Fibroblast of lung (primary cell): ENCODE data around the gene BRD2. TPM values are rescaled to one million over a fixed set of nuclear protein-coding genes. Genes with fewer than 3 reads are reported as not detected.

Experiments
- DNase-seq, 2 donors: peaks; one replicate each; pipeline versions ENCODE4 v3.0.0 to v3.0.0-alpha.2; 2010; ENCODE audit warnings: low read depth in 2 of 2
- H2AFZ ChIP-seq: 2 replicates; pipeline ENCODE4 v1.5.1; 2012; ENCODE audit warnings: low read length, control low read depth, inconsistent platforms
- H3K27ac ChIP-seq: 2 replicates; pipeline ENCODE4 v1.5.1; 2011; ENCODE audit warnings: low read length, control low read depth; ENCODE audit not compliant: insufficient read depth
- H3K27me3 ChIP-seq: 2 replicates; pipeline ENCODE4 v1.5.1; 2011; ENCODE audit warnings: mild to moderate bottlenecking, low read length; ENCODE audit not compliant: control insufficient read depth, insufficient read depth
- H3K36me3 ChIP-seq: 2 replicates; pipeline ENCODE4 v1.5.1; 2011; ENCODE audit warnings: low read length; ENCODE audit not compliant: control insufficient read depth, insufficient read depth
- H3K4me1 ChIP-seq: 2 replicates; pipeline ENCODE4 v1.5.1; 2011; ENCODE audit warnings: low read length; ENCODE audit not compliant: control insufficient read depth, insufficient read depth; ENCODE audit errors: extremely low read depth
- H3K4me2 ChIP-seq: 2 replicates; pipeline ENCODE4 v1.5.1; 2011; ENCODE audit warnings: low read length, control low read depth; ENCODE audit not compliant: insufficient read depth; ENCODE audit errors: extremely low read depth
- H3K4me3 ChIP-seq, 4 experiments: fragments of 200-600 bp in 1 of 4; sonication (generic) in 1 of 4; replicated peaks in 1 of 4; 2 replicates each; pipeline ENCODE4 v1.5.1; 2011 to 2016; ENCODE audit warnings: low read length in 4 of 4, low read depth in 3 of 4, mild to moderate bottlenecking in 3 of 4, control low read depth in 2 of 4, inconsistent platforms in 1 of 4, mixed read lengths in 1 of 4; ENCODE audit not compliant: insufficient read depth in 1 of 4; ENCODE audit errors: control extremely low read depth in 1 of 4
- H3K79me2 ChIP-seq: 2 replicates; pipeline ENCODE4 v1.5.1; 2012; ENCODE audit warnings: mild to moderate bottlenecking, low read length, inconsistent platforms; ENCODE audit not compliant: control insufficient read depth, insufficient read depth
- H3K9ac ChIP-seq: 2 replicates; pipeline ENCODE4 v1.5.1; 2011; ENCODE audit warnings: mild to moderate bottlenecking, low read length, control low read depth; ENCODE audit not compliant: insufficient read depth
- H3K9me3 ChIP-seq: 2 replicates; pipeline ENCODE4 v1.5.1; 2012; ENCODE audit warnings: low read depth, low read length; ENCODE audit not compliant: control insufficient read depth, insufficient read depth
- H4K20me1 ChIP-seq: 2 replicates; pipeline ENCODE4 v1.5.1; 2011; ENCODE audit warnings: low read length; ENCODE audit not compliant: control insufficient read depth, insufficient read depth; ENCODE audit errors: extremely low read depth
- CTCF ChIP-seq, 2 donors: IDR thresholded peaks in 1 of 2; conservative IDR thresholded peaks in 1 of 2; 1 replicate in 1 of 2; 2 replicates in 1 of 2; pipeline ENCODE4 v1.5.1; 2011 to 2012; ENCODE audit warnings: low read length in 2 of 2, control low read depth in 1 of 2, inconsistent platforms in 1 of 2, low read depth in 1 of 2, mild to moderate bottlenecking in 1 of 2
- EZH2 ChIP-seq: IDR thresholded peaks from 2 replicates; pipeline ENCODE4 v1.5.1; 2012; ENCODE audit warnings: low read length, control low read depth, mild to moderate bottlenecking; ENCODE audit errors: missing control alignments
- polyA plus RNA-seq, 2 donors: library from polyadenylated mRNA; depleted of rRNA in 1 of 2; stranded (reverse) in 1 of 2; unstranded in 1 of 2; fragments of >200 nt; gene quantifications; 2 replicates each; pipeline ENCODE4 v1.2.1, GENCODE V29; 2011 to 2012; ENCODE audit warnings: missing spikeins in 1 of 2
- total RNA-seq: library from RNA; depleted of rRNA; stranded (reverse); fragments of >200 nt; gene quantifications from 2 replicates; pipeline ENCODE4 v1.2.1, GENCODE V29; 2014

Gene BRD2
- total and polyA plus RNA-seq, 2 donors (not counting 1 experiment from before 2014, with no cell fraction given) = 75.6 to 126 TPM

- no peaks in the 10 kb centered on the region for H3K36me3 ChIP-seq
- H3K27me3 ChIP-seq = no peaks in the 10 kb centered on the region
- H3K79me2 ChIP-seq = no peaks in the 10 kb centered on the region
- H3K4me3 ChIP-seq = no peak overlapping the region
- DNase-seq = no peak
- no peaks in the 10 kb centered on the region for H3K4me1 ChIP-seq
- no peaks in the 10 kb centered on the region for H4K20me1 ChIP-seq
- no peak overlapping the region for H3K4me2 ChIP-seq
- H2AFZ ChIP-seq = no peak overlapping the region
- no peak for TF ChIP-seq EZH2
- no peak for TF ChIP-seq CTCF (conservative IDR thresholded peaks at IDR 0.05 in 1 of 2, IDR thresholded peaks at IDR 0.05 in 1 of 2; ENCODE audit: low read depth in 1 of 2, low read length in 2 of 2)
- H3K9me3 ChIP-seq = no peaks in the 10 kb centered on the region
- H3K9ac ChIP-seq = no peak overlapping the region
- no peak overlapping the region for H3K27ac ChIP-seq
These were observed 12.2 kb upstream of the BRD2 start for GRCh38 chr6:32956176-32956575.

GRCh38 chr6:32960563-32960962 is 7.8 kb upstream of the BRD2 start:
- Histone ChIP-seq H4K20me1 (no peaks in the 10 kb centered on the region), H3K36me3 (no peaks in the 10 kb centered on the region), H3K4me1 (no peaks in the 10 kb centered on the region), H3K27ac (no peak overlapping the region), H3K4me3 (no peak overlapping the region), H3K27me3 (no peaks in the 10 kb centered on the region), H3K4me2 (no peak overlapping the region), H3K9me3 (no peaks in the 10 kb centered on the region), H3K79me2 (no peaks in the 10 kb centered on the region), H3K9ac (no peak overlapping the region), H2AFZ (no peak overlapping the region)
- DNase-seq = no peak
- TF ChIP-seq CTCF (conservative IDR thresholded peaks at IDR 0.05 in 1 of 2, IDR thresholded peaks at IDR 0.05 in 1 of 2; ENCODE audit: low read depth in 1 of 2, low read length in 2 of 2) (no peak), EZH2 (no peak)

- Histone ChIP-seq H3K79me2 (peaks cover 2% of the 10 kb centered on the region), H3K27ac (no peak overlapping the region), H3K27me3 (no peaks in the 10 kb centered on the region), H3K4me1 (peaks cover 13% of the 10 kb centered on the region), H3K4me2 (peak overlapping the region; percentile 3), H4K20me1 (no peaks in the 10 kb centered on the region), H3K9me3 (no peaks in the 10 kb centered on the region), H2AFZ (no peak overlapping the region), H3K9ac (no peak overlapping the region), H3K36me3 (no peaks in the 10 kb centered on the region), H3K4me3 (no peak overlapping the region)
- TF ChIP-seq EZH2 = no peak
- TF ChIP-seq CTCF (conservative IDR thresholded peaks at IDR 0.05 in 1 of 2, IDR thresholded peaks at IDR 0.05 in 1 of 2; ENCODE audit: low read depth in 1 of 2, low read length in 2 of 2) = no peak
- no peak for DNase-seq
These were observed 6.1 kb upstream of the BRD2 start for GRCh38 chr6:32962213-32962826.
